BE2C (cell line): ENCODE results near the gene UBXN2A. TPM values are rescaled to one million over a fixed set of nuclear protein-coding genes. Genes with fewer than 3 reads are reported as not detected.
A peak's percentile ranks its signal among the peaks of the same experiment; 100 is the strongest.

Source experiments
- DNase-seq: peaks from one replicate; pipeline ENCODE4 v3.0.0-alpha.2; 2020
- H3K27me3 ChIP-seq: fragments of 250-450 bp; sonication (Bioruptor Pico); 2 replicates; pipeline ENCODE4 v1.5.1; 2020; ENCODE audit warnings: mild to moderate bottlenecking
- H3K36me3 ChIP-seq: fragments of 250-450 bp; sonication (Bioruptor Pico); 2 replicates; pipeline ENCODE4 v1.5.1; 2020; ENCODE audit warnings: mild to moderate bottlenecking
- H3K4me1 ChIP-seq: fragments of 250-450 bp; sonication (Bioruptor Pico); 2 replicates; pipeline ENCODE4 v1.5.1; 2020
- H3K4me3 ChIP-seq: 2 replicates; pipeline ENCODE4 v1.5.1; 2011; ENCODE audit warnings: low read depth, low read length
- H3K9me3 ChIP-seq: fragments of 250-450 bp; sonication (Bioruptor Pico); 2 replicates; pipeline ENCODE4 v1.5.1; 2020
- polyA plus RNA-seq: library from polyadenylated mRNA; unstranded; fragments of >200 nt; gene quantifications from one replicate; pipeline ENCODE4 v1.2.1, GENCODE V29; 2012; ENCODE audit warnings: low read depth, missing spikeins; ENCODE audit not compliant: insufficient read length, insufficient read depth
- TF ChIP-seq, protein P1 (sequence below): IDR thresholded peaks from 2 replicates; pipeline ENCODE4 v1.5.1; 2012; ENCODE audit warnings: mild to moderate bottlenecking, low read depth, low read length

Gene UBXN2A, protein sequence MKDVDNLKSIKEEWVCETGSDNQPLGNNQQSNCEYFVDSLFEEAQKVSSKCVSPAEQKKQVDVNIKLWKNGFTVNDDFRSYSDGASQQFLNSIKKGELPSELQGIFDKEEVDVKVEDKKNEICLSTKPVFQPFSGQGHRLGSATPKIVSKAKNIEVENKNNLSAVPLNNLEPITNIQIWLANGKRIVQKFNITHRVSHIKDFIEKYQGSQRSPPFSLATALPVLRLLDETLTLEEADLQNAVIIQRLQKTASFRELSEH
- 5.4 TPM for polyA plus RNA-seq

DNA sequence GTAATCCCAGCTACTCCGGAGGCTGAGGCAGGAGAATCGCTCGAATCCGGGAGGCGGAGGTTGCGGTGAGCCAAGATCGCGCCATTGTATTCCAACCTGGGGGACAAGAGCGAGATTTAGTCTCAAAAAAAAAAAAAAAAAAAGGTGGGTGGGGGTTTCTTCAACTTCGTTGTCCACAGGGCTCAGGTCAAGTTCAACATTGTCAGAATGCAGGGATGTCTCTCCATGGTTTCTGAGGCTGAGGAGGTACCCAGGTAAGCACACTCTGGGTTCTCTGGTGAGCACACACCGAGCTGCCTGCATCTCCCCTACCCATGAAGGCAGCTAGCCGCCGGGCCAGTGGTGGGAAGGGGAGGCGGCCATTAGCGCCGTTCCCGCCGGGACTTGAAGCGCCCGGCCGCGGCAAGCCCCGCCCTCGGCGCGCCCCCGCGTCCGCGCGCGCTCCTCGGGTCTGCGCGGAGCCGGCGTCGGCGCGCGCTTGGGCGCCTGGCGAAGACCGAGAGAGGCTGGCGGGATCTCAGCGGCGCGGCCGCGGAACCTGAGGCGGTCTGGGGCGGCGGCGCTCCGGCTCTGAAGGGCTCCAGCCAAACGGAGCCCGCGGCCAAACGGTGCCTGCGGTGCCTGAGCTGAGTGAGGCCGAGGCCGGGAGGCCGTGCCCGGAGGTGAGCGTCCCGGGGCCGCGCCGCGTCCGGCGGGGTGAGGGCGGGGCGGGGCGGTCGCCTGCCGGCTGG, at the start of gene UBXN2A:
Gene UBXN2A, plus strand, starts transcription at position 477 of the 731 bp plus-strand sequence. CDS start 17,852 bp downstream, outside the sequence.
- H3K27me3 ChIP-seq = no peaks in the 10 kb centered on the region
- H3K9me3 ChIP-seq = no peaks in the 10 kb centered on the region
- no peaks in the 10 kb centered on the region; the same call in 1 of the 2 replicates for H3K4me1 ChIP-seq
- DNase-seq = peak; percentile 88
- TF ChIP-seq, protein P1, sequence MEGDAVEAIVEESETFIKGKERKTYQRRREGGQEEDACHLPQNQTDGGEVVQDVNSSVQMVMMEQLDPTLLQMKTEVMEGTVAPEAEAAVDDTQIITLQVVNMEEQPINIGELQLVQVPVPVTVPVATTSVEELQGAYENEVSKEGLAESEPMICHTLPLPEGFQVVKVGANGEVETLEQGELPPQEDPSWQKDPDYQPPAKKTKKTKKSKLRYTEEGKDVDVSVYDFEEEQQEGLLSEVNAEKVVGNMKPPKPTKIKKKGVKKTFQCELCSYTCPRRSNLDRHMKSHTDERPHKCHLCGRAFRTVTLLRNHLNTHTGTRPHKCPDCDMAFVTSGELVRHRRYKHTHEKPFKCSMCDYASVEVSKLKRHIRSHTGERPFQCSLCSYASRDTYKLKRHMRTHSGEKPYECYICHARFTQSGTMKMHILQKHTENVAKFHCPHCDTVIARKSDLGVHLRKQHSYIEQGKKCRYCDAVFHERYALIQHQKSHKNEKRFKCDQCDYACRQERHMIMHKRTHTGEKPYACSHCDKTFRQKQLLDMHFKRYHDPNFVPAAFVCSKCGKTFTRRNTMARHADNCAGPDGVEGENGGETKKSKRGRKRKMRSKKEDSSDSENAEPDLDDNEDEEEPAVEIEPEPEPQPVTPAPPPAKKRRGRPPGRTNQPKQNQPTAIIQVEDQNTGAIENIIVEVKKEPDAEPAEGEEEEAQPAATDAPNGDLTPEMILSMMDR = no peak
- H3K4me3 ChIP-seq = peak within 1 kb of the TSS; percentile 85
- peaks cover 5% of the 10 kb centered on the region for H3K36me3 ChIP-seq

DNA sequence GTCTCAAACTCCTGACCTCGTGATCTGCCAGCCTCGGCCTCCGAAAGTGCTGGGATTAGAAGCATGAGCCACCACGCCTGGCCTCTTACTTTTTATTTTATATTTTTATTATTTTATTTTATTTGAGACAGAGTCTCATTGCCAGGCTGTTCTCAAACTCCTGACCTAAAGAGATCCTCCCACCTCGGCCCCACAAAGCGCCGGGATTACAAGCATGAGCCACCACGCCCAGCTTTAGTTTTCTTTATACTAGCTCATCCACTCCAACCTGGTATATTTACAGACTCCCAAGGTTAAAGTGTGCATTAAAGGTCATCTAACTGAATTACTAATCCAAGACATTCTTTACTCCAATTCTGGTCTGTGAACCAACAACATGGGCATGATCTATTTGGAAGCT, 40.1 kb upstream of the UBXN2A start:
- TF ChIP-seq, protein P1 = no peak
- H3K36me3 ChIP-seq = no peaks in the 10 kb centered on the region
- H3K9me3 ChIP-seq = no peaks in the 10 kb centered on the region
- H3K4me1 ChIP-seq = no peaks in the 10 kb centered on the region
- no peak for DNase-seq
- H3K27me3 ChIP-seq = no peaks in the 10 kb centered on the region
- no peak overlapping the region for H3K4me3 ChIP-seq

DNA sequence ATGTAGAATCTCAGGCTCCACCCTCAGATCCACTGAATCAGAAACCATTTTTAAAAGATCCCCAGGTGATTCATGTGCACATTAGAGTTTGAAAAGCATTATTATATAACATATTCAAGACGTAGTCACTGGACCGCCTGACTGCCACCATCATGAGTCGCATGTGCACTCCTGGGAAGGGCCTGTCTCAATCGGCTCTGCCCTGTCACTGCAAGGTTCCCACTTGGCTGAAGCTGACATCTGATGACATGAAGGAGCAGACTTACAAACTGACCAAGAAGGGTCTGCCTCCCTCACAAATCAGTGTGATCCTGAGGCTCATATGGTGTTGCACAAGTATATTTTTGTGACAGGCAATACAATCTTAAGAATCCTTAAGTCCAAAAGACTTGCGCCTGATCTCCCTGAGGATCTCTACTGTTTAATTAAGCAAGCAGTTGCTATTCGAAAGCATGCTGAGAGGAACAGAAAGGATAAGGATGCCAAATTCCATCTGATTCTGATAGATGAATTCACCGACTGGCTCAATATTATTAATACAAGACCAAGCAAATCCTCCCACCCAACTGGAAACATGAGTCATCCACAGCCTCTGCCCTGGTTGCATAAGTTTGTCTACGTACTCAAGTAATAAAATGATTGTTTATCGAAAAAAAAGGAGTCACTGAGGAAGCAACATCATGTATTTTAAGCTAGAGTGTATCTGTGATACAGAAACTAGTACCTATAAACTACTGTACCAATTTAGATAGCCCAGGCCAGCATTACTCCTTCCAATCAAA, 39.5 kb upstream of the UBXN2A start:
- Histone ChIP-seq H3K27me3 (no peaks in the 10 kb centered on the region), H3K4me1 (no peaks in the 10 kb centered on the region), H3K9me3 (no peaks in the 10 kb centered on the region), H3K36me3 (no peaks in the 10 kb centered on the region), H3K4me3 (no peak overlapping the region)
- DNase-seq = no peak
- TF ChIP-seq, protein P1 = no peak

DNA sequence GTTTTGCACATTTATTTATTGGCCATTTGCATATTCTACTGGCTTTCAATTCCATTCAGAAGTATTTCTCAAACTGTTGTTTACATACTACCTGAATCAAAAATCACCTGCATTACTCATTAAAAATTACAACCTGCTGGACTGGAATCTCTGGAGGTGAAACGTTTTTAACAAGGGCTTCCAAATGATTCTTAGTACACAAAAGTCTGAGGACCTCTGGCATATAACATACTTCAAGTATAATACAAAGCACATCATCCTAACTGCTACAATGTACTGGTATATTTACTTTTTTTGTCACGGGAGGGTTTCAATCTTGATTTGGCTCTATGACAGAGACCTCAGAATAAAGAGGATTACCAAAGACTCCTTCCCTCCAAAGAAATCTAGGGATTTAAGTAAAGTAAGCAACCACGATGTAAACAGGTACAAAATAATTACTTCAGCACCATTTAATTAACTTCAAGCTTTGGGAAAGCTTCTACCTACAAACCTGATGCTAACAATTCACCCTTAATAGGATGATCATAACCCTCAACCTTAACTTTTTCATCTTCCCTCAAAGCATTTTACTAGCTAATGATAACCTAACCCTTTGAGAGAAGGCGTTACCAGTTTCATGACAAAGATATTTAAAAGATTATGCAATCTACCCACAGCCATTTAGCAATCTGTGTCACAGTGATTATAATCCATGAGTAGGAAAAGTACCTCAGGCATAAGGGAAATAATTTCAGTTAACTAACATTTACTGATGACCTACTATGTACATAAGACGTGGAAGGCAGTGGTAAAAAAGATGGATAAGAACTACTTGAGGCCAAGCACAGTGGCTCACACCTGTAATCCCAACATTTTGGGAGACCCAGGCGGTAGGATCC, 38.1 kb upstream of the UBXN2A start:
- no peaks in the 10 kb centered on the region for H3K36me3 ChIP-seq
- DNase-seq = no peak

DNA sequence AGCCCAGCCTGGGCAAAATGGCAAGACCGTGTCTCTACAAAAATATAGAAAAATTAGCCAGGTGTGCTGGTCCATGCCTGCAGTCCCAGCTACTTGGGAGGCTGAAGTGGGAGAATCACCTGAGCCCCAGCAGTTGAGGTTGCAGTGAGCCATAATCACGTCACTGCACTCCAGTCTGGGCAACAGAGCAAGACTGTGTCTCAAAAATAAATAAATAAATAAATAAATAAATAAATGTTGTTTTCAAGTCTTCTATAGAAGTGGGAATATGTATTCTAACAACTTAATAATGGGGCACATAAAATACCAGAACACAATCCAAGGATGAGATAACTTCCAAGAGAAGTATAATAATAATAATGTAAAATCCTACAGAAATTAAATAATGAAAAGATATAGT, 37.2 kb upstream of the UBXN2A start:
- no peak overlapping the region for H3K4me3 ChIP-seq
- DNase-seq = no peak

More for the DNA sequence above, 38.1 kb upstream of the UBXN2A start:
- Histone ChIP-seq H3K4me1 (no peaks in the 10 kb centered on the region), H3K9me3 (no peaks in the 10 kb centered on the region), H3K27me3 (no peaks in the 10 kb centered on the region), H3K4me3 (no peak overlapping the region)
- TF ChIP-seq, protein P1 = no peak

More for the DNA sequence above, 37.2 kb upstream of the UBXN2A start:
- no peaks in the 10 kb centered on the region for H3K27me3 ChIP-seq
- H3K36me3 ChIP-seq = no peaks in the 10 kb centered on the region
- no peaks in the 10 kb centered on the region for H3K4me1 ChIP-seq
- TF ChIP-seq, protein P1 = no peak
- H3K9me3 ChIP-seq = no peaks in the 10 kb centered on the region
